ENCODE results near the gene WDR64.
"Not testable (repeated sequence)": the region's sequence is repeated elsewhere in the genome, so short reads cannot be mapped to it uniquely, and the experiment has no call there.

The WDR64 gene

GRCh38 chr1:241813768-241814320, 161.8 kb downstream of the WDR64 start:
- no peak for DNase-seq

- DNase-seq, result no peak
Measured at GRCh38 chr1:241816008-241816407, 163.9 kb downstream of the WDR64 start.

- no peak for DNase-seq
Measured at GRCh38 chr1:241817331-241817792, 165.3 kb downstream of the WDR64 start.

- DNase-seq, result no peak
Measured at GRCh38 chr1:241817956-241818612, 166.0 kb downstream of the WDR64 start.

- DNase-seq, result no peak
Measured at GRCh38 chr1:241819340-241819866, 167.3 kb downstream of the WDR64 start.

GRCh38 chr1:241821363-241821762, 169.3 kb downstream of the WDR64 start:
- DNase-seq, result no peak

- DNase-seq, result no peak
Measured at GRCh38 chr1:241822846-241823245, 170.8 kb downstream of the WDR64 start.

- DNase-seq, result no peak
Measured at GRCh38 chr1:241823925-241824324, 171.8 kb downstream of the WDR64 start.

GRCh38 chr1:241825581-241825980, 173.5 kb downstream of the WDR64 start:
- no peak for DNase-seq

- not testable (repeated sequence) for DNase-seq
Measured at GRCh38 chr1:241826613-241827012, 174.5 kb downstream of the WDR64 start.

- no peak for DNase-seq
Measured at GRCh38 chr1:241827264-241827663, 175.2 kb downstream of the WDR64 start.

GRCh38 chr1:241828463-241829021, 176.5 kb downstream of the WDR64 start:
- DNase-seq, result no peak

- no peak for DNase-seq
Measured at GRCh38 chr1:241829468-241829867, 177.4 kb downstream of the WDR64 start.

- DNase-seq, result no peak
Measured at GRCh38 chr1:241834733-241835377, 182.8 kb downstream of the WDR64 start.

- no peak for DNase-seq
Measured at GRCh38 chr1:241836941-241837340, 184.9 kb downstream of the WDR64 start.

- no peak for DNase-seq
Measured at GRCh38 chr1:241837416-241837815, 185.3 kb downstream of the WDR64 start.

GRCh38 chr1:241837901-241838300, 185.8 kb downstream of the WDR64 start:
- DNase-seq, result no peak

- no peak for DNase-seq
Measured at GRCh38 chr1:241838897-241839296, 186.8 kb downstream of the WDR64 start.

- no peak for DNase-seq
Measured at GRCh38 chr1:241839369-241839979, 187.4 kb downstream of the WDR64 start.

- no peak for DNase-seq
Measured at GRCh38 chr1:241840164-241840563, 188.1 kb downstream of the WDR64 start.

- no peak for DNase-seq
Measured at GRCh38 chr1:241841691-241842090, 189.6 kb downstream of the WDR64 start.

GRCh38 chr1:241842565-241842964, 190.5 kb downstream of the WDR64 start:
- no peak for DNase-seq

- no peak for DNase-seq
Measured at GRCh38 chr1:241844593-241844992, 192.5 kb downstream of the WDR64 start.
